Activated naive CD4-positive, alpha-beta T cell treated with anti-CD3 and anti-CD28 coated beads, Interleukin-2, amount 50 U/mL, for 24 hours (primary cell): ENCODE data around the gene OR4N2.
"Not testable (repeated sequence)": the region's sequence is repeated elsewhere in the genome, so short reads cannot be mapped to it uniquely, and the experiment has no call there.

Experiments
- H3K27ac Mint-ChIP-seq: one replicate; pipeline ENCODE4 v1.8.0; 2021; ENCODE audit warnings: mild to moderate bottlenecking, mixed read lengths
- H3K27me3 Mint-ChIP-seq: one replicate; pipeline ENCODE4 v1.8.0; 2021; ENCODE audit warnings: mixed read lengths
- H3K36me3 Mint-ChIP-seq: one replicate; pipeline ENCODE4 v1.8.0; 2021; ENCODE audit warnings: mixed read lengths
- H3K4me1 Mint-ChIP-seq: one replicate; pipeline ENCODE4 v1.8.0; 2021; ENCODE audit warnings: mixed read lengths
- H3K4me3 Mint-ChIP-seq: one replicate; pipeline ENCODE4 v1.8.0; 2021; ENCODE audit warnings: mild to moderate bottlenecking, mixed read lengths
- H3K9me3 Mint-ChIP-seq: one replicate; pipeline ENCODE4 v1.8.0; 2021; ENCODE audit warnings: mixed read lengths

Gene OR4N2, protein sequence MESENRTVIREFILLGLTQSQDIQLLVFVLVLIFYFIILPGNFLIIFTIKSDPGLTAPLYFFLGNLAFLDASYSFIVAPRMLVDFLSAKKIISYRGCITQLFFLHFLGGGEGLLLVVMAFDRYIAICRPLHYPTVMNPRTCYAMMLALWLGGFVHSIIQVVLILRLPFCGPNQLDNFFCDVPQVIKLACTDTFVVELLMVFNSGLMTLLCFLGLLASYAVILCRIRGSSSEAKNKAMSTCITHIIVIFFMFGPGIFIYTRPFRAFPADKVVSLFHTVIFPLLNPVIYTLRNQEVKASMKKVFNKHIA

DNA sequence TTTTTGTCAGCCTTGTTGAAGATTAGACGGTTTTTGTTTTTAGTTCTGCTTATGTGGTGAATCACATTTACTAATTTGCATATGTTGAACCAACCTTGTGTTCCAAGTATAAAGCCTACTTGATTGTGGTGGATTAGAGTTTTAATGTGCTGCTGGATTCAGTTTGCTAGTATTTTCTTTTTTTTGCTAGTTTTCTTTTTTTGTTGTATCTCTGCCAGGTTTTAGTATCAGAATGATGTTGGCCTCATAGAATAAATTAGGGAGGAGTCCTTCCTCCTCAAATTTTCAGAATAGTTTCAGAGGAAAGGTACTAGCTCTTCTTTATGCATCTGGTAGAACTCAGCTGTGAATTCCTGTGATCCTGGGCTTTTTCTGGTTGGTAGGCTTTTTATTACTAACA is at the start of gene OR4N2:
Gene OR4N2 (plus strand): TSS at position 301 of the 400 bp plus-strand sequence. CDS start 23,679 bp downstream, outside the sequence.
- not testable (repeated sequence) for H3K27me3 Mint-ChIP-seq, H3K36me3 Mint-ChIP-seq, H3K27ac Mint-ChIP-seq, H3K4me3 Mint-ChIP-seq, H3K4me1 Mint-ChIP-seq, H3K9me3 Mint-ChIP-seq

DNA sequence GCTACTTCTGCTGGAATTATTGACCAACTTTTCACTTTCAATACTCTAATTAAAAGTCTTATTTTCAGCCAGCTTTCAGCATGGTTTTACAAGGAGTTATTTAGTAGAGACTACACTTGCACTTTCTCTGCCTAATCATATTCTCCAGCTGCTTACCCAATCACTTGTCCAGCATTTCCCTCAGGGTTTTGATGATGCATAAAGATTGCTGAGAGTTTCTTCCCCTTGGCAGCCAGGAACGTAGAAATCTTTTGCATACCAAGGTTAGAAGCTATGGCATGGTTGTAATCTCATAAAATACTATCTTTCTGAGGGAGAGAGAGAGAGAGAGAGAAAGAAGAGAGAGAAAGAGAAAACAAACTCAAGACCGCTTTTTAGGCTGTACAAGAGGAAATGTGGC is 49.4 kb upstream of the OR4N2 start:
- Mint-ChIP-seq H3K27me3 (peaks cover 9% of the 10 kb centered on the region), H3K4me3 (no peak overlapping the region), H3K4me1 (no peaks in the 10 kb centered on the region), H3K27ac (no peak overlapping the region), H3K9me3 (no peaks in the 10 kb centered on the region), H3K36me3 (no peaks in the 10 kb centered on the region)

DNA sequence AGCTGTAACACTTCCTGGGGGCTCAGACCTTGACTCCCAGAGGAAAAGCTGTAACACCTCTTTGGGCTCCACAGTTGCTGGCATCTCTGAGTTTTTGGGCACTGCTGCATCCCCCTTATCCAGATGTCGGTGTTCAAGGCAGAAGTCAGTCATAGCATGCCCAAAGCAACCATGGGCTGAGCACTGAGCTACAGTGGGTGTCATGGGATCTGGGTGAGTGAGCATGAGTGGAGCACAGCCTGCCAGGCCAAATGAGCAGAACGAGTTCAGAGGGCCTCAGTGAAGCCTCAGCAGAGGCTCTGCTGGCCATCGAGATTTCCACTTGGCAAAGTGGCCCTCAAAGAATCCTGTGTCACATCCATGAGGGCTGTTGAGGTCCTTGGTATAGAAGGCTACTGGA is 32.1 kb upstream of the OR4N2 start:
- H3K4me3 Mint-ChIP-seq, H3K27ac Mint-ChIP-seq, H3K36me3 Mint-ChIP-seq, H3K4me1 Mint-ChIP-seq, H3K27me3 Mint-ChIP-seq: not testable (repeated sequence)
- peaks cover 18% of the 10 kb centered on the region for H3K9me3 Mint-ChIP-seq

DNA sequence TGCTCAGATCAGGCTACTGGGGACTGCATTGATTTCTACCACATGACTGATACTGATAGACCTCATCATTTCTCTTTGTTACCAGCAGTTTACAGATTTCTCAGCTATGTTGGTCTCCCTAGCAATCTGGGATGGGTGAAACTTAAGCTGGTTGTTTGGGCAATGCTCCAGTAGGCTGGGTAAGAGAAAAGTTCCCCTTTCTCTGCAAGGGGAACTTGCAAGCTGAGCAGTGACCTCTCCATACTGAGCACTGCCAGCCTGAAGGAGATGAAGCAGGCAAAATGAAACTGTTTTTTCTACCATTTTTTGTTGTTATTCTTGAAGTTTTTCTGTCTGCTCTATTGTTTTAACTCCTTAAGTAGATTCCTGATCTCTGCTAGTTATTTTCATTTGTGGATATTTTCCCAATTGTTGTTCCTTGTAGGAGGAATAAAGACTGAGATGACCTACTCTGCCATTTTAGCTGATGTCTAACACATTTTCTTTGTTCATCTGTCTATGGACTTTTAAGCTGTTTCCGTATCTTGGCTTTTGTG is 31.6 kb upstream of the OR4N2 start:
- H3K27ac Mint-ChIP-seq = no peak overlapping the region
- H3K36me3 Mint-ChIP-seq = no peaks in the 10 kb centered on the region
- H3K4me1 Mint-ChIP-seq = no peaks in the 10 kb centered on the region
- H3K27me3 Mint-ChIP-seq = peaks cover 6% of the 10 kb centered on the region
- H3K4me3 Mint-ChIP-seq = no peak overlapping the region
- peaks cover 18% of the 10 kb centered on the region for H3K9me3 Mint-ChIP-seq

DNA sequence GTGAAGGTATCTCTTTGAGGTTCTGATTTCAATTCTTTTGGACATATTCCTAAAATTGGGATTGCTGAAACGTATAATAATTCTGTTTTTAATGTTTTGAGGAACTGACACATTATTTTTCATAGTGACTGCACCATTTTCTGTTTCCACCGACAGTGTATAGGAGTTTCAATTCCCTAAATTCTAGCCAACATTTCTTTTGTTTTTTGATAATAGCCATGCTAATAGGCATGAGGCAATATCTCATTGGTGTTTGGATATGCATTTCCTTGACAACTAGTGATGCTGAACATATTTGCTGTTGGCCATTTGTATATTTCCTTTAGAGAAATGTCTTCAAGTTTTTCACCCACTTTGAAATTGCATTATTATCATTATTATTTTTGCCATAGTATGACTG is 31.1 kb upstream of the OR4N2 start:
- not testable (repeated sequence) for H3K4me3 Mint-ChIP-seq, H3K4me1 Mint-ChIP-seq, H3K27me3 Mint-ChIP-seq, H3K36me3 Mint-ChIP-seq, H3K27ac Mint-ChIP-seq
- H3K9me3 Mint-ChIP-seq = peaks cover 18% of the 10 kb centered on the region

DNA sequence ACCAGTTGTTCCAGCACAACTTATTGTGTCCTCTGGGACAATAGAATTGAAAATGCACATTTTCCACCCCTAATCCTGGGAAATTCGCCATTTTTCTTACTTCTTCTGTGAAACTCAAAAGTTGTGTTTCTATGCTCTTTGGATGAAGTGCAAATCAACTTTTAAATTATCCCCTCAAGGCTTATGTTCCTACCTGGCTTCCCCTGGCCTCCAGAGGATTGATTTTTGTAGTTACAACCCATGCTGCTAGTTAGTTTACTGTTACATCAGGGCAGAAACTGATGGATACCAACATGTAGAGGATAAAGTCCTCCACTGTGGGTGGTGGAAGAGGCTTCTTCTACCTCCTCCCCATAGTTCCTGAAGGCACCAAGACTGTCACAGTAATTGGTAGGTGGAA is 30.4 kb upstream of the OR4N2 start, which contains the start of gene OR4M1:
Gene OR4M1 (plus strand): TSS at position 301 of the 400 bp plus-strand sequence. CDS start 6,819 bp downstream, outside the sequence.
- not testable (repeated sequence) for H3K27ac Mint-ChIP-seq, H3K4me3 Mint-ChIP-seq, H3K27me3 Mint-ChIP-seq, H3K4me1 Mint-ChIP-seq, H3K36me3 Mint-ChIP-seq
- H3K9me3 Mint-ChIP-seq = peaks cover 18% of the 10 kb centered on the region

DNA sequence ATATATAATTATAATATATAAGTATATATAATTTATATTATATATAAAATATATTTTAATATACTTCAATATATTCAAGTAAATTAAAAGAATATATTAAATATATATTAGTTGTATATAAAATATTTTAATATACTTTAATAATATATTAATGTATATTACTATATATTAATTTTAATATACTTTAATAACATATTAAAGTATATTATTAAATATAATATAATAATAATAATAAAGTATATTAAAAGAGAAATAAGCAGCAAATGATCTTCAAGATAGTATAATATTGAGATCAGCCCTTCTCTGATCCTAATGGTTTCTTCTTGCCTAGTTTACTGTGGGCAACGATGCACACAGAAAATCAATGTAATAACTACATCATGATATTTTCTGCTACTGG is 28.0 kb upstream of the OR4N2 start:
- peaks cover 18% of the 10 kb centered on the region for H3K9me3 Mint-ChIP-seq
- peaks cover 10% of the 10 kb centered on the region for H3K27me3 Mint-ChIP-seq
- H3K36me3 Mint-ChIP-seq = no peaks in the 10 kb centered on the region
- H3K4me3 Mint-ChIP-seq = no peak overlapping the region
- H3K27ac Mint-ChIP-seq = no peak overlapping the region
- H3K4me1 Mint-ChIP-seq = no peaks in the 10 kb centered on the region

DNA sequence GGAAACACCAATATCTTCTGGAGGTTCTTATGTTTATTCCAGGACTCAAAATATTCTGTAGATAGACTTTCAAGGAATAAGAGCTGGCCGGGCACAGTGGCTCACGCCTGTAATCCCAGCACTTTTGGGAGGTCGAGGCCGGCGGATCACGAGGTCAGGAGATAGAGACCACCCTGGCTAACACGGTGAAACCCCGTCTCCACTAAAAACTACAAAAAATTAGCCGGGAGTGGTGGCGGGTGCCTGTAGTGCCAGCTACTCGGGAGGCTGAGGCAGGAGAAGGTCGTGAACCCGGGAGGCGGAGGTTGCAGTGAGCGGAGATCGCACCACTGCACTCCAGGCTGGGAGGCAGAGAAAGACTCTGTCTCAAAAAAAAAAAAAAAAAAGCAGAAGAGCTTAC is 17.7 kb upstream of the OR4N2 start:
- H3K9me3 Mint-ChIP-seq, H3K36me3 Mint-ChIP-seq, H3K27ac Mint-ChIP-seq, H3K4me1 Mint-ChIP-seq, H3K27me3 Mint-ChIP-seq, H3K4me3 Mint-ChIP-seq: not testable (repeated sequence)

DNA sequence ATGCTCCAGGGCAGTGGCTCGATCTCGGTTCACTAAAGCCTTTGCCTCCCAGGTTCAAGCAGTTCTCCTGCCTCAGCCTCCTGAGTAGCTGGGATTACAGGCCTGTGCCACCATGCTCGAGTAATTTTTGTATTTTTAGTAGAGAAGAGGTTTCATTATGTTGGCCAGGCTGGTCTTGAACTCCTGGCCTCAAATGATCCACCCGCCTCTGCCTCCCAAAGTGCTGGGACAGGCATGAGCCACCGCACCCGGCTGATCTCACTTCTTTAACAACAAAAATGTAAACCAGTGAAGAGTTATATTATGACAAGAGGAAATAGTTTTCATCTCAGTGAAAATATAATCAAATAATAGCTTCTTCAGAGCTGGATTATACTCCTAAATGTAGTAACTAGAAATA is 16.3 kb upstream of the OR4N2 start:
- H3K27me3 Mint-ChIP-seq, H3K4me3 Mint-ChIP-seq, H3K4me1 Mint-ChIP-seq, H3K27ac Mint-ChIP-seq, H3K36me3 Mint-ChIP-seq, H3K9me3 Mint-ChIP-seq: not testable (repeated sequence)

DNA sequence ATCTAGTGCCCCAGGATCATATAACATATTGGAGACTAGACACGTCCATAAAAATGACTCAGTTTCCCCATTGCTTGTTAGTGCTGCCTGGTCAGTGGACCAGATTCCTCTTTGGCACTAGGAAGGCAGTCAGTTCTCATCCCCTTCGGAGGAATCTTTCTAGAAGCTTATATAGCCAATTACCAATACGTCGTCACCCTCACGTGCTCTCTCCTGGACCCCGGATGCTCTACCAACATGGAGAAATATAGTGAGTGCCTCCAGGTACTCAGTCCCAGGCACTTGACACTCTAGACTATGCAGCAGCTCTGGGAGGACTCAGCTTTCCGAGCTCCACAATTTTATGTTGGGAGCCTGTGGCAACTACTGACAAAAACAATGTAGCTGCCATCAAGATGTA is 15.4 kb upstream of the OR4N2 start:
- not testable (repeated sequence) for H3K9me3 Mint-ChIP-seq, H3K27ac Mint-ChIP-seq, H3K4me3 Mint-ChIP-seq, H3K36me3 Mint-ChIP-seq, H3K27me3 Mint-ChIP-seq, H3K4me1 Mint-ChIP-seq

DNA sequence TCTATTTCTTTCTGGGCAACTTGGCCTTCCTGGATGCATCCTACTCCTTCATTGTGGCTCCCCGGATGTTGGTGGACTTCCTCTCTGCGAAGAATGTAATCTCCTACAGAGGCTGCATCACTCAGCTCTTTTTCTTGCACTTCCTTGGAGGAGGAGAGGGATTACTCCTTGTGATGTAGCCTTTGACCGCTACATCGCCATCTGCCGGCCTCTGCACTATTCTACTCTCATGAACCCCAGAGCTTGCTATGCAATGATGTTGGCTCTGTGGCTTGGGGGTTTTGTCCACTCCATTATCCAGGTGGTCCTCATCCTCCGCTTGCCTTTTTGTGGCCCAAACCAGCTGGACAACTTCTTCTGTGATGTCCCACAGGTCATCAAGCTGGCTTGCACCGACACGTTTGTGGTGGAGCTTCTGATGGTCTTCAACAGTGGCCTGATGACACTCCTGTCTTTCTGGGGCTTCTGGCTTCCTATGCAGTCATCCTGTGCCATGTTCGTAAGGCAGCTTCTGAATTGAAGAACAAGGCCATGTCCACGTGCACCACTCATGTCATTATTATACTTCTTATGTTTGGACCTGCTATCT is 7.0 kb upstream of the OR4N2 start:
- not testable (repeated sequence) for H3K4me1 Mint-ChIP-seq, H3K9me3 Mint-ChIP-seq, H3K4me3 Mint-ChIP-seq, H3K27ac Mint-ChIP-seq, H3K36me3 Mint-ChIP-seq, H3K27me3 Mint-ChIP-seq

DNA sequence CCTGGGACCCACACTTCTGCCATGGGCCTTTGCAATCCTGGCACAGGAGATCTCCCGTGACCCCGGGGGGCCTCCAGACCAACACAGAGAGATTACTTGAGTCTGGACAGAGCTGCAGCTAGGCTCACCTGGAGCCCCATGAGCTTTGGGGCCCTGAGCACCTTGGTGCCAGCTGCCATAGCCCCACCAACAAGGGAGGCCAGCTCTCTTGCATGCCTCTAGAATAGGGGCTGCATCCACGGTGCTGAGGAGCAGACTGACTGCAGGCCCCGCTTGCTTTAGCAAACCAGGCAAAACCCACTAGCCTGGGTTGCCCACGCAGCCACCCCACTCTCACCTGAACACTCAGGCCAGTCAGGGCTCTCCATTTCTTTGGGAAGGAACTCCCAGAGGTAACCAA is 3.7 kb upstream of the OR4N2 start:
- no peak overlapping the region for H3K27ac Mint-ChIP-seq

DNA sequence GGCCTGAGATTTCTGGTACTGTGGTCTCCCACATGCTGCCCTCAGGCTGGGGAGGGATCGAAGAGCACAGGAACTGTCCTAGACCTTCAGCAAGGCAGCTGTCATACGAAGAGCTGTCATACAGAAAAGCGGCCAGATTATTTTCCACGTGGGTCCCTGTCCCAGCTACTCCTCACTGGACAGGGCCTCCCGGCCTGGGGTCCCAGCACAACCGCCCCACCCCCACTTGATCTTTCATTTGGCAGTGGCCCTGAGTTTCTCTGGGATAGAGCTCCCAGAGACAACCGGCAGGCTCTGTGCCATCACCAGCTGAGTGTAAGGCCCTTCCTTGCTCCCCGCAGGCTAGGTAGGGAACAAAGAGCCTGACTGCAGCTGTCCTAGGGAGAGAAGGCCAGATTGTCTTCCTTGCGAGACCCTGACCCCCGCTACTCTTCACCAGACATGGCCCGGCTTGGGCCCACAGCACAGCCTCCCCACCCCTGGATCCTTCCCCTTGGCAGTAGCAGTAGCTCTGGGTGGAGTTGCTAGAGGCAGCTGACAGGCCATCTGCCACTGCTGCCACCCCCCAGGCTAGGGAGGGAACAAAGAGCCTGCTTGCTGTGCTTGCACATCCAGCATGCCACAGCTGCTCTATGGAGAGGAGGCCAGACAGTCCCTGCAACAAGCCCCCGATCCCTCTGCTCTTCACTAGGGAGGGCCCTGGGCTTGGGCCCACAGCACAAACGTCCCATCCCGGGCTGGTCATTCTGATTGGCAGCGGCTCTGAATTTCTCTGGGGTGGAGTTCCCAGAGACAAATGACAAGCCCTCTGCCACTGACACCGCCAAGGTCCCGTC is 3.1 kb upstream of the OR4N2 start:
- no peaks in the 10 kb centered on the region for H3K27me3 Mint-ChIP-seq
- no peak overlapping the region for H3K27ac Mint-ChIP-seq
- H3K9me3 Mint-ChIP-seq = peaks cover 4% of the 10 kb centered on the region
- H3K4me3 Mint-ChIP-seq = no peak overlapping the region
- no peaks in the 10 kb centered on the region for H3K4me1 Mint-ChIP-seq
- H3K36me3 Mint-ChIP-seq = no peaks in the 10 kb centered on the region

More for the DNA sequence above, 3.7 kb upstream of the OR4N2 start:
- H3K9me3 Mint-ChIP-seq = peaks cover 4% of the 10 kb centered on the region
- no peaks in the 10 kb centered on the region for H3K36me3 Mint-ChIP-seq
- no peaks in the 10 kb centered on the region for H3K27me3 Mint-ChIP-seq
- no peaks in the 10 kb centered on the region for H3K4me1 Mint-ChIP-seq
- H3K4me3 Mint-ChIP-seq = no peak overlapping the region

DNA sequence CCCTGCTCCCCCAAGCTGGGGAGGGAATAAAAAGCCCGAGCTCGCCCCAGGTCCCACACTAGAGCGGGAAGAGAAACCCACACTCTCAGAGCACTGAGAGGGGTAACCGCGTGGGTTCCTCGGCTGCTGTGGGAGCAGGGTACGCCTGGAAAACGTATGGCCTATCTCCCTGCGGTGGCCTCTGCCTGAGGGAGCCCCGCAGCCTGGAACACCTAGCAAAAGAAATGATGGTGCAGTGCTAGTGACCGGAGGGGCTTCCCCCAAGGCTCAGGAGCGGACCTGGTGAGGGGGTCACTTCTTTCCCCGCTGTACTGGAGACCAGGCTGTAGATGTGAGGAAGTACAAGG is 2.5 kb upstream of the OR4N2 start:
- no peak overlapping the region for H3K27ac Mint-ChIP-seq
- H3K9me3 Mint-ChIP-seq = peaks cover 4% of the 10 kb centered on the region
- H3K4me1 Mint-ChIP-seq = no peaks in the 10 kb centered on the region
- no peaks in the 10 kb centered on the region for H3K27me3 Mint-ChIP-seq
- H3K36me3 Mint-ChIP-seq = no peaks in the 10 kb centered on the region
- no peak overlapping the region for H3K4me3 Mint-ChIP-seq

DNA sequence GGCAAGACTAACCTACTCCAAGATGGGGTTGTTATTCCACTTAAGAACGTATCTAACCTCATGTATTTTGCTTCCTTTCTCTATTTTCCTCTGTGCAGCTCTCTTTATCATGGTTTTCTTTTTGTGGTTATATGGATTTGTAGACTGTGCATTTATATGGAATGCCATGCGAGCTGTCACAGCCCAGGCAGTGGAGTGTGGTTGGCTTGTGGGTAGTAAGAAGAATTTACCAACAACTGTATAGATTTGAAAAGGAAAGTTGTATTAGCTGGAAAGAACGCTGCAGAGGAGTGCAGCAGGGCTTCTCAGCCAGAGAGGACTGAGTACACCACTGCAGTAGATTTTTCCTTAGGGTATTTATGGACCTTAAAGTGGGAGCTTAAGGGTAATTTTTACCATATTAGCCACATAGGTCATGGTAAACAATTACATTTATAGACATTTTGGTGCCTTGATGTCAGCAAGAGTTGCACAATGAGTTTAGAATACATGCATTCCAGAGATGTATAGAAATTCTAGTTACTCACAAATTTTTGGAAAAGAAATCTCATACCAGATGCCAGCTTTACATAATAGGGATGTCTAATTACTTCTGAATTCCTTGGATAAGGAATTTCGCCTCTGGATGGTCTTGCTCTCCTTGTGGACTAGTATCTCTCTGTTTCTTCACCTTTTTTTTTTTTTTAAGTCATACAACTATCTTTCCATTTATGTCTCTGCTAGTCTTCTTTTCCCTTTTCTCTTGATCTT is 9.8 kb downstream of the OR4N2 start:
- H3K36me3 Mint-ChIP-seq, H3K27me3 Mint-ChIP-seq, H3K4me3 Mint-ChIP-seq, H3K9me3 Mint-ChIP-seq, H3K4me1 Mint-ChIP-seq: not testable (repeated sequence)
- H3K27ac Mint-ChIP-seq = peak overlapping the region; percentile 43

DNA sequence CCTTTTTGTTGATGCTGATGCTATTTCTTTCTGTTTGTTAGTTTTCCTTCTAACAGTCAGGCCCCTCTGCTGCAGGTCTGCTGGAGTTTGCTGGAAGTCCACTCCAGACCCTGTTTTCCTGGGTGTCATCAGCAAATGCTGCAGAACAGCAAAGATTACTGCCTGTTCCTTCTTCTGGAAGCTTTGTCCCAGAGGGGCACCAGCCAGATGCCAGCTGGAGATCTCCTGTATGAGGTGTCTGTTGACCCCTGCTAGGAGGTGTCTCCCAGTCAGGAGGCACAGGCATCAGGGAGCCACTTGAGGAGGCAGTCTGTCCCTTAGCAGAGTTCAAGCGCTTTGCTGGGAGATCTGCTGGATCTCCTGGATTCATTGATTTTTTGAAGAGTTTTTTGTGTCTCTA is 16.3 kb downstream of the OR4N2 start:
- not testable (repeated sequence) for H3K9me3 Mint-ChIP-seq, H3K27ac Mint-ChIP-seq, H3K4me1 Mint-ChIP-seq, H3K4me3 Mint-ChIP-seq, H3K36me3 Mint-ChIP-seq, H3K27me3 Mint-ChIP-seq
